ENCODE measurements around the gene DYRK1A.

Gene DYRK1A

DNA sequence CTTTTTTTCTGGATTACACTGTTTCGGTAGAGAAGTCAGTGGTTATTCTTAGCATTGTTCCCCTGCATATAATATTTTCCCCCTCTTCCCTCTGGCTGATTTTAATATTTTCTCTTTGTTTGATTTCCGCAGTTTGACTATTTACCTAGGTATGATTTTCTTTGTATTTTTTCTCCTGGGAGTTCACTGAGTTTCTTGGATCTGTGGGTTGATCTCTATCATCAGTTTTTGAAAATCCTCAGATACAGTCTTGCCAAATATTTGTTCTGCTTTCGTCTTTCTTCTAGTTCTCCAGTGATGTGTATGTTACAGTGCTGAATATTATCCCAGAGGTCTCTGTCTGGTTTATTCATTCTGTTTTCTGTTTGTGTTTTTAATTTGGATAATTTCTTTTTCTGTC, 136.4 kb downstream of the DYRK1A start:
- H3K9me3 Mint-ChIP-seq: peaks cover 27% of the 10 kb centered on the region

GRCh38 chr21:37503848-37504467, 137.4 kb downstream of the DYRK1A start:
- peaks cover 27% of the 10 kb centered on the region for H3K9me3 Mint-ChIP-seq
- TF ChIP-seq, protein P1, sequence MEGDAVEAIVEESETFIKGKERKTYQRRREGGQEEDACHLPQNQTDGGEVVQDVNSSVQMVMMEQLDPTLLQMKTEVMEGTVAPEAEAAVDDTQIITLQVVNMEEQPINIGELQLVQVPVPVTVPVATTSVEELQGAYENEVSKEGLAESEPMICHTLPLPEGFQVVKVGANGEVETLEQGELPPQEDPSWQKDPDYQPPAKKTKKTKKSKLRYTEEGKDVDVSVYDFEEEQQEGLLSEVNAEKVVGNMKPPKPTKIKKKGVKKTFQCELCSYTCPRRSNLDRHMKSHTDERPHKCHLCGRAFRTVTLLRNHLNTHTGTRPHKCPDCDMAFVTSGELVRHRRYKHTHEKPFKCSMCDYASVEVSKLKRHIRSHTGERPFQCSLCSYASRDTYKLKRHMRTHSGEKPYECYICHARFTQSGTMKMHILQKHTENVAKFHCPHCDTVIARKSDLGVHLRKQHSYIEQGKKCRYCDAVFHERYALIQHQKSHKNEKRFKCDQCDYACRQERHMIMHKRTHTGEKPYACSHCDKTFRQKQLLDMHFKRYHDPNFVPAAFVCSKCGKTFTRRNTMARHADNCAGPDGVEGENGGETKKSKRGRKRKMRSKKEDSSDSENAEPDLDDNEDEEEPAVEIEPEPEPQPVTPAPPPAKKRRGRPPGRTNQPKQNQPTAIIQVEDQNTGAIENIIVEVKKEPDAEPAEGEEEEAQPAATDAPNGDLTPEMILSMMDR (IDR thresholded peaks at IDR 0.05; ENCODE audit: unreplicated experiment in 3 of 3): no peak
- H3K4me1 Mint-ChIP-seq: peaks cover 8% of the 10 kb centered on the region
- H3K27me3 Mint-ChIP-seq (ENCODE audit: low read depth): no peaks in the 10 kb centered on the region
- H3K27ac Mint-ChIP-seq: no peak overlapping the region
- H3K36me3 Mint-ChIP-seq (ENCODE audit: low read depth): peaks cover 70% of the 10 kb centered on the region
- no peak overlapping the region for H3K4me3 Mint-ChIP-seq

More for the DNA sequence above, 136.4 kb downstream of the DYRK1A start:
- Mint-ChIP-seq H3K4me3 (no peak overlapping the region), H3K36me3 (ENCODE audit: low read depth) (peaks cover 80% of the 10 kb centered on the region), H3K27ac (no peak overlapping the region), H3K27me3 (ENCODE audit: low read depth) (no peaks in the 10 kb centered on the region), H3K4me1 (peaks cover 8% of the 10 kb centered on the region)
- TF ChIP-seq, protein P1 (IDR thresholded peaks at IDR 0.05; ENCODE audit: unreplicated experiment in 3 of 3): no peak

GRCh38 chr21:37505963-37506362, 139.4 kb downstream of the DYRK1A start:
- Mint-ChIP-seq H3K36me3 (ENCODE audit: low read depth) (peaks cover 51% of the 10 kb centered on the region), H3K27me3 (ENCODE audit: low read depth) (no peaks in the 10 kb centered on the region), H3K9me3 (peaks cover 27% of the 10 kb centered on the region), H3K4me1 (peaks cover 8% of the 10 kb centered on the region), H3K4me3 (no peak overlapping the region), H3K27ac (no peak overlapping the region)
- TF ChIP-seq, protein P1 (IDR thresholded peaks at IDR 0.05; ENCODE audit: unreplicated experiment in 3 of 3): no peak

DNA sequence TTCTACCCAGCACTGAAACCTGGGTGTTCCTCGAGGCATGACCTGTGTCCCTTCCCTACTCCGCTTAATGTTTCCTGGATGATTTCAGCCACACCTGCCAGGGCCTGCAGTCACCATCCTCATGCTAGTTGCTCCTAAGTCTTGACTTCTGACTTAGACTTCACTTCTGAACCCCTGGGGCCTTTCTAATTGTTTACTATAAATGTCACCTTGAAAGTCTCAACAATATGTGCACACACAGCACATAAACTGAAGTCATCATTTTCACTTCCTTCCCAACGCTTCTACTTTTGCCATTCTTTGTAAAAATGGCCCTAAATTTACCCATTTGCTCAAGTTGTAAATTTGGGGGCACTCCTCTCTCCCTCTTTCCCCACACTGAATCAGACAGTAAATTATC, 141.1 kb downstream of the DYRK1A start:
- Mint-ChIP-seq H3K36me3 (ENCODE audit: low read depth) (peaks cover 33% of the 10 kb centered on the region), H3K27ac (no peak overlapping the region), H3K4me1 (peaks cover 8% of the 10 kb centered on the region), H3K4me3 (no peak overlapping the region), H3K27me3 (ENCODE audit: low read depth) (no peaks in the 10 kb centered on the region), H3K9me3 (peaks cover 15% of the 10 kb centered on the region)
- TF ChIP-seq, protein P1 (IDR thresholded peaks at IDR 0.05; ENCODE audit: unreplicated experiment in 3 of 3): no peak

GRCh38 chr21:37508341-37508740, 141.8 kb downstream of the DYRK1A start:
- no peak overlapping the region for H3K27ac Mint-ChIP-seq
- peaks cover 8% of the 10 kb centered on the region for H3K9me3 Mint-ChIP-seq
- peaks cover 33% of the 10 kb centered on the region for H3K36me3 Mint-ChIP-seq (ENCODE audit: low read depth)
- no peak overlapping the region for H3K4me3 Mint-ChIP-seq
- H3K27me3 Mint-ChIP-seq (ENCODE audit: low read depth): no peaks in the 10 kb centered on the region
- TF ChIP-seq, protein P1 (IDR thresholded peaks at IDR 0.05; ENCODE audit: unreplicated experiment in 3 of 3): no peak
- H3K4me1 Mint-ChIP-seq: peaks cover 8% of the 10 kb centered on the region

DNA sequence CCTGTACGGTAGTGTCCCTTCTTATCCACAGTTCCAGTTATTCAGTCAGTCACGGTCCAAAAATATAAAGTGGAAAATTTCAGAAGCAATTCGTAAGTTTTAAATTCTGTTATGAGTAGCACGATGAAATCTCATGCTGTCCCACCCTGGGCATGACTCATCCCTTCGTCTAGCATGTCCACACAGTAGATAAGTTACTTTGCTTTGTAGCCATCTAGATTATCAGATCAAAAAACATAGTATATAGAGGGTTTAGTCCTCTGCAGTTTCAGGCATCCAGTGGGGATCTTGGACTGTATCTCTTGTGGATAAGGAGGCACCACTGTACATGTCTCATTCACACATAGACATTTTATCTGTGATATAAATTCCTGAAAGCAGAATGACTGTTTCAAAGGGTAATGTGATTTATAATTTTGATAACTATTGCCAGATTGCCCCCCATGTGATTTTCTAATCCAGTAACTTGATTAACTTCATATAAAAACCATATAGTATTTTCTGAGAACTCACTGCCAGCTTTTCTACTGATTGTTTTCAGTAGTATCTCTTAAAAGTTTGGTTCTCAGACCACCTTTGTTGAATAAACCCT, 143.3 kb downstream of the DYRK1A start:
- no peaks in the 10 kb centered on the region for H3K4me1 Mint-ChIP-seq
- no peak overlapping the region for H3K4me3 Mint-ChIP-seq
- H3K27me3 Mint-ChIP-seq (ENCODE audit: low read depth): no peaks in the 10 kb centered on the region
- TF ChIP-seq, protein P1 (IDR thresholded peaks at IDR 0.05; ENCODE audit: unreplicated experiment in 3 of 3): no peak
- H3K36me3 Mint-ChIP-seq (ENCODE audit: low read depth): peaks cover 32% of the 10 kb centered on the region
- no peak overlapping the region for H3K27ac Mint-ChIP-seq
- H3K9me3 Mint-ChIP-seq: no peaks in the 10 kb centered on the region

Measured in nephron (organoid).